Sigmoid colon (tissue), 7 donors: ENCODE measurements around the gene LY9. TPM values are rescaled to one million over a fixed set of nuclear protein-coding genes. Genes with fewer than 3 reads are reported as not detected.

ENCODE experiments used
- DNase-seq: peaks from one replicate; pipeline ENCODE4 v3.0.0-alpha.2; 2019
- H3K27ac ChIP-seq, 4 donors: fragments of 200-600 bp; sonication (generic); one replicate each; pipeline ENCODE4 v1.5.1; 2016 to 2019; ENCODE audit warnings: mild to moderate bottlenecking in 1 of 4
- H3K27me3 ChIP-seq, 3 donors: fragments of 200-600 bp; sonication (generic); one replicate each; pipeline ENCODE4 v1.5.1; 2019; ENCODE audit warnings: mild to moderate bottlenecking in 1 of 3
- H3K36me3 ChIP-seq, 4 donors: fragments of 200-600 bp; sonication (generic); one replicate each; pipeline ENCODE4 v1.5.1; 2016 to 2019
- H3K4me1 ChIP-seq, 4 donors: fragments of 200-600 bp; sonication (generic); one replicate each; pipeline ENCODE4 v1.5.1; 2017 to 2019
- H3K4me3 ChIP-seq, 4 donors: fragments of 200-600 bp; sonication (generic); one replicate each; pipeline ENCODE4 v1.5.1; 2017 to 2019; ENCODE audit warnings: mild to moderate bottlenecking in 2 of 4, moderate library complexity in 1 of 4
- H3K9me3 ChIP-seq, 4 donors: fragments of 200-600 bp in 3 of 4; sonication (generic) in 3 of 4; one replicate each; pipeline versions ENCODE4 v1.5.1 to v1.6.1; 2013 to 2019
- EP300 ChIP-seq, 4 donors: sonication (generic); formaldehyde crosslinking; IDR thresholded peaks; one replicate each; pipeline ENCODE4 v1.6.1; 2017; ENCODE audit warnings: antibody characterized with exemption in 4 of 4
- POLR2A ChIP-seq, 2 donors: fragments of 450-650 bp; IDR thresholded peaks; one replicate each; pipeline ENCODE4 v1.6.1; 2016; ENCODE audit warnings: antibody characterized with exemption in 2 of 2, mild to moderate bottlenecking in 2 of 2, moderate library complexity in 2 of 2
- POLR2AphosphoS5 ChIP-seq, 4 donors: sonication (generic); formaldehyde crosslinking; IDR thresholded peaks; one replicate each; pipeline ENCODE4 v1.6.1; 2017; ENCODE audit warnings: antibody characterized with exemption in 4 of 4
- WGBS, 2 donors: extraction: QIAGEN DNeasy Blood & Tissue Kit; methylation state at CpG; one replicate each; pipeline ENCODE4 v1.1.7; 2013; 5-methylcytosine and 5-hydroxymethylcytosine counted together
- intact Hi-C: fragments of 100-400 bp; cut with DNase I; formaldehyde crosslinking; loops from one replicate; pipeline ENCODE4 v1.15.1; 2023
- polyA plus RNA-seq, 3 donors: library from polyadenylated mRNA; stranded (reverse); fragments of 200-250 nt; gene quantifications; one replicate each; pipeline ENCODE4 v1.2.3, GENCODE V29; 2013
- total RNA-seq, 4 donors: library from RNA; depleted of rRNA; stranded (reverse); fragments of >200 nt; gene quantifications; one replicate each; pipeline ENCODE4 v1.1.0, GENCODE V29; 2016
- TF ChIP-seq, protein P1 (sequence below), 4 experiments: fragments of 450-650 bp in 3 of 4; fragments of 200-600 bp in 1 of 4; IDR thresholded peaks; one replicate each; pipeline ENCODE4 v1.5.1; 2016 to 2019; ENCODE audit warnings: antibody characterized with exemption in 4 of 4, mild to moderate bottlenecking in 3 of 4, moderate library complexity in 2 of 4
- donor health status: healthy with polysubstance abuse.
- donor health status: Bipolar disorder and iron deficiency.
- donor health status: healthy.

LY9 gene
- total and polyA plus RNA-seq, 7 donors: under 0.01 to 12.8 (median 0.23) TPM; not detected in 2

DNA sequence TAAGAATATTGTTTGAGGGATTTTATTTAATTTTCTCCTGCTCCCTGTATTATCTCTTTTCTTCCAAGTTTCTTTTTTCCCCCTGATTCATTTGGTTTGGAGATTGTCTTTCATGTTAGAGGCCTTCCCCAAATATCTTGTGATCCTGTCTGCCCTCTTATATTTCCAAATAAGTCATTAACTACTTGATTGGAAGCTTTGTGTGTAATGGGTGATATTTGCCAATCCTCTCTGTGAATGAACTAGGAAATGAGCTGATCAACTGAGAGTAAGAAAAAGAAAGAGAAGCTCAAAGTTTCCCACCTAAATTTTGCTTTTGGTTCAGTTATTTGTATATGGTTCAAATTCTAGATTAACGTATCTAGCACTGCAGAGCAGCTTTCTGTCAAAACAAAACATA lies 23.6 kb upstream of the LY9 start:
- intact Hi-C loops: no loop called here
- TF ChIP-seq POLR2A (IDR thresholded peaks at IDR 0.05): no peak
- TF ChIP-seq, protein P1, sequence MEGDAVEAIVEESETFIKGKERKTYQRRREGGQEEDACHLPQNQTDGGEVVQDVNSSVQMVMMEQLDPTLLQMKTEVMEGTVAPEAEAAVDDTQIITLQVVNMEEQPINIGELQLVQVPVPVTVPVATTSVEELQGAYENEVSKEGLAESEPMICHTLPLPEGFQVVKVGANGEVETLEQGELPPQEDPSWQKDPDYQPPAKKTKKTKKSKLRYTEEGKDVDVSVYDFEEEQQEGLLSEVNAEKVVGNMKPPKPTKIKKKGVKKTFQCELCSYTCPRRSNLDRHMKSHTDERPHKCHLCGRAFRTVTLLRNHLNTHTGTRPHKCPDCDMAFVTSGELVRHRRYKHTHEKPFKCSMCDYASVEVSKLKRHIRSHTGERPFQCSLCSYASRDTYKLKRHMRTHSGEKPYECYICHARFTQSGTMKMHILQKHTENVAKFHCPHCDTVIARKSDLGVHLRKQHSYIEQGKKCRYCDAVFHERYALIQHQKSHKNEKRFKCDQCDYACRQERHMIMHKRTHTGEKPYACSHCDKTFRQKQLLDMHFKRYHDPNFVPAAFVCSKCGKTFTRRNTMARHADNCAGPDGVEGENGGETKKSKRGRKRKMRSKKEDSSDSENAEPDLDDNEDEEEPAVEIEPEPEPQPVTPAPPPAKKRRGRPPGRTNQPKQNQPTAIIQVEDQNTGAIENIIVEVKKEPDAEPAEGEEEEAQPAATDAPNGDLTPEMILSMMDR (IDR thresholded peaks at IDR 0.05): no peak
- no peak for TF ChIP-seq EP300 (IDR thresholded peaks at IDR 0.05)
- TF ChIP-seq POLR2AphosphoS5 (IDR thresholded peaks at IDR 0.05): no peak
- no peaks in the 10 kb centered on the region for H3K36me3 ChIP-seq
- WGBS, 2 donors: 80 to 88% methylated on average over 1 of the region's 1 CpG
- H3K9me3 ChIP-seq: no peaks in the 10 kb centered on the region
- H3K27me3 ChIP-seq: no peaks in the 10 kb centered on the region
- H3K27ac ChIP-seq: no peak overlapping the region
- DNase-seq: no peak
- no peaks in the 10 kb centered on the region for H3K4me1 ChIP-seq
- no peak overlapping the region for H3K4me3 ChIP-seq

GRCh38 chr1:160773093-160773492 lies 22.9 kb upstream of the LY9 start:
- TF ChIP-seq, protein P1 (IDR thresholded peaks at IDR 0.05): no peak
- TF ChIP-seq POLR2AphosphoS5 (IDR thresholded peaks at IDR 0.05) (no peak), EP300 (IDR thresholded peaks at IDR 0.05) (no peak), POLR2A (IDR thresholded peaks at IDR 0.05) (no peak)
- no peak for DNase-seq

GRCh38 chr1:160774886-160775719 lies 20.9 kb upstream of the LY9 start:
- no peak overlapping the region for H3K4me3 ChIP-seq
- intact Hi-C loops: no loop called here
- H3K27me3 ChIP-seq: no peaks in the 10 kb centered on the region
- H3K36me3 ChIP-seq: no peaks in the 10 kb centered on the region
- H3K4me1 ChIP-seq: no peaks in the 10 kb centered on the region
- DNase-seq: no peak
- H3K27ac ChIP-seq: no peak overlapping the region
- H3K9me3 ChIP-seq: no peaks in the 10 kb centered on the region
- 90 to 99% methylated on average over 2 of the region's 2 CpGs for WGBS, 2 donors
- TF ChIP-seq POLR2AphosphoS5 (IDR thresholded peaks at IDR 0.05): no peak
- TF ChIP-seq, protein P1 (IDR thresholded peaks at IDR 0.05): no peak
- no peak for TF ChIP-seq EP300 (IDR thresholded peaks at IDR 0.05)
- no peak for TF ChIP-seq POLR2A (IDR thresholded peaks at IDR 0.05)

More at GRCh38 chr1:160773093-160773492, 22.9 kb upstream of the LY9 start:
- Histone ChIP-seq H3K36me3 (no peaks in the 10 kb centered on the region), H3K27ac (no peak overlapping the region), H3K9me3 (no peaks in the 10 kb centered on the region), H3K27me3 (no peaks in the 10 kb centered on the region), H3K4me3 (no peak overlapping the region), H3K4me1 (no peaks in the 10 kb centered on the region)
- WGBS, 2 donors: 79 to 86% methylated on average over 3 of the region's 3 CpGs
- intact Hi-C loops: no loop called here

DNA sequence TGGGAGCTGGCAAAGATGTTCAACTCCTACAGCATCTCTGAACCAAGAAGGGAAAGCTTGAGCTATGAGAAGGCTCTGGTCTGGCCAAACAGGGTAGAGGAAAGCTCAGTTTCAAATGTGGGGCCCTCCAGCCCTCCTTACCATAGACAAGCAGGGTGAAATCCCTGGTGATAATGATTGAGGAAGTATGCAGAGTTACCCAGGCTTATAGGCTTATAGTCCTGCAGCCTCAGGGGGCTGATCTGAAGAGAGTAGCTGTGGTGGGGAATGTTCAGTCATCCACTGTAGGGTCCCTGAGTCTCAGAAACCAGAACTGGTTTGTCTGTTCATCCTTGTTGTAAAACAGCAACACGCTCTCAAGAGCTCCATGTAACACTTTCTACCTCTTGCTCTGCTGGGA lies 19.8 kb upstream of the LY9 start:
- H3K27me3 ChIP-seq: no peaks in the 10 kb centered on the region
- WGBS, 2 donors: 93 to 96% methylated on average over 1 of the region's 1 CpG

More for the DNA sequence above, 19.8 kb upstream of the LY9 start:
- H3K36me3 ChIP-seq: no peaks in the 10 kb centered on the region
- TF ChIP-seq, protein P1 (IDR thresholded peaks at IDR 0.05): no peak
- TF ChIP-seq EP300 (IDR thresholded peaks at IDR 0.05) (no peak), POLR2AphosphoS5 (IDR thresholded peaks at IDR 0.05) (no peak), POLR2A (IDR thresholded peaks at IDR 0.05) (no peak)
- intact Hi-C loops: no loop called here
- H3K4me3 ChIP-seq: no peak overlapping the region
- no peak overlapping the region for H3K27ac ChIP-seq
- no peaks in the 10 kb centered on the region for H3K4me1 ChIP-seq
- DNase-seq: no peak
- no peaks in the 10 kb centered on the region for H3K9me3 ChIP-seq
